ENCODE data around the gene COX18. TPM values are rescaled to one million over a fixed set of nuclear protein-coding genes. Genes with fewer than 3 reads are reported as not detected.

Gene COX18, protein sequence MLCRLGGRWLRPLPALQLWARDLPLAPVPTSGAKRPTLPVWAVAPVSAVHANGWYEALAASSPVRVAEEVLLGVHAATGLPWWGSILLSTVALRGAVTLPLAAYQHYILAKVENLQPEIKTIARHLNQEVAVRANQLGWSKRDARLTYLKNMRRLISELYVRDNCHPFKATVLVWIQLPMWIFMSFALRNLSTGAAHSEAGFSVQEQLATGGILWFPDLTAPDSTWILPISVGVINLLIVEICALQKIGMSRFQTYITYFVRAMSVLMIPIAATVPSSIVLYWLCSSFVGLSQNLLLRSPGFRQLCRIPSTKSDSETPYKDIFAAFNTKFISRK
- 10 to 100 TPM; 13.2 to 21.2 (median 16.8) TPM for total RNA-seq

DNA sequence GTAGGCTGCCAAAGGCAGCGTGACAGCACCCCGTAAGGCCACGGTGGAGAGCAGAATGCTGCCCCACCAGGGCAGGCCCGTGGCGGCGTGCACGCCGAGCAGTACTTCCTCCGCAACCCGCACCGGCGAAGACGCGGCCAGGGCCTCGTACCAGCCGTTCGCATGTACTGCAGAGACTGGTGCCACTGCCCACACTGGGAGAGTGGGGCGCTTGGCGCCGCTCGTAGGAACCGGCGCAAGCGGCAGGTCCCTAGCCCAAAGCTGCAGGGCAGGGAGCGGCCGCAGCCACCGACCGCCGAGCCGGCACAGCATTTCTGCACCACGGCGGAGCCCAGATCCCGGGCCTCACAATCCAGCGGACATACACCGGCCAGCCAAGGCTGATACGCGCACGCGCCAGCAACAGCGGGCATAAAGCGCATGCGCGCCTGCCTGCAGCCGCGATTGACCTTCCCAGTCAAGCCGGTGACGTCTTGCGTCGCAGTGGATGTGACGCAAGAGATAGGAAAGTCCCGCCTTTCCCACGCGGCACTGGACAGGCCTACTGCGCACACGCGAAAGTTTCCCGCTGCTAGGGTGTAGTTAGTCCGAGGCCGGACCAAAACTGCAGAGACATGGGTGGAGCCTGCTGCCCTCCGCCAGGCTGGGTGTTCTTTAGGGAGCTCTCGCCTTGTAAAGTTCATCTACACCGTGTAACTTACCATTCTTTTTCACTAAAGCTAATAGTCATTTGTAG is at the start of gene COX18:
Gene COX18, minus strand, starts transcription at position 379 of the 736 bp plus-strand sequence. Its CDS starts 67 bp downstream, at position 312.
- TF ChIP-seq CTCF (IDR thresholded peaks at IDR 0.05; ENCODE audit: low read depth): no peak

DNA sequence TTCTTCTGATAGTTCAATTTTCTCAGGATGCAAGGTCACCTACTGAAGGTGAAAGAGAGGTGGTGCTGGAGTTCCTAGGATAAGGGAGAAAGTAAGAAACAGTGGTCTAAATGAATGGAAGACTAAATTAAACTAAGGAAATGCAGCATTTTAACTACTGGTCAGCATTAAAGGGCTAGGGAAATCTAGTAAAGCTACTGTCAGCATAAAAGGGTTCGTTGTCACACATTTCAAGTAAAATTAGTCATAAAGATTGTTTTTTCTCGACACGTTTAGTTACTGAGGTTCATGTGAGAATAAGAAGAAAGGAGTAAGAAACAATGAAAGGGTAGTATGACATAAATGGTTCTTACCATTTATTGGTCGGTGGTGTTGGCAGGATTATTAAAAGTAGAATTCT is 40.0 kb upstream of the COX18 start:
- TF ChIP-seq CTCF (IDR thresholded peaks at IDR 0.05; ENCODE audit: low read depth): no peak

DNA sequence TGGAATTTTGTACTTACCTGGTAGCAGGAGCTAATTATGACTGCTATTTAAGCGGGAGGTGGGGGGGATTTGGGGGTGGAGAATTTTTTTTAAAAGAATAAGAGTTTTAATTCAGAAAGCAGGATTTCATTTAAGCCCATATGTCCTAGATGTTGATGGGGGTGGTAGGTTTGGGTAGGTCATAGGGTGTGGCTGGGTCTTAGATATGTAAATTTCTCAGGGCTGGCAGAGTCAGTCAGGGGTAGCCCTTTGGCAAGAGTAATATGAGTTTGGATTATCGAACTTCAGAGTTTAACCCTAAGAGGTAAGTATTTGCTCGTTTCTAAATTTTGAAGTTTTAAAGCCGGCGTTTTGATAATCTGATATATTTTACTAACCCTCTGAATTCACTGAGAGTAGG is 35.2 kb upstream of the COX18 start:
- no peak for TF ChIP-seq CTCF (IDR thresholded peaks at IDR 0.05; ENCODE audit: low read depth)

- TF ChIP-seq CTCF (IDR thresholded peaks at IDR 0.05; ENCODE audit: low read depth): no peak
These were observed 34.4 kb upstream of the COX18 start for GRCh38 chr4:73103799-73104503.

- TF ChIP-seq CTCF (IDR thresholded peaks at IDR 0.05; ENCODE audit: low read depth): no peak
These were observed 29.6 kb upstream of the COX18 start for GRCh38 chr4:73099143-73099542.

DNA sequence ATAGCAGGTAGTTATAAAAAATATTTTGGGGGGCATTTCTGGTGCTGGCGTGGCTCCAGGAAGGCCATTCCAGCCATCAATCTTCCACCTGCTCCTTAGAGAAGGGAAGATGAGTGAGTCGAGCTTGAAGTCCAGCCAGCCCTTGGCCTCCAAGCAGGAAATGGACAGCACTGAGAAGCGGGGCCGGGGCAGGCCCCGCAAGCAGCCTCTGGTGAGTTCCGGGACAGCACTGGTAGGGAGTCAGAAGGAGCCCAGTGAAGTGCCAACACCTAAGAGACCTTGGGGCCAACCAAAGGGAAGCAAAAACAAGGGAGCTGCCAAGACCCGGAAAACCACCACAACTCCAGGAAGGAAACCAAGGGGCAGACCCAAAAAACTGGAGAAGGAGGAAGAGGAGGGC is 29.2 kb upstream of the COX18 start:
- TF ChIP-seq CTCF (IDR thresholded peaks at IDR 0.05; ENCODE audit: low read depth): no peak

DNA sequence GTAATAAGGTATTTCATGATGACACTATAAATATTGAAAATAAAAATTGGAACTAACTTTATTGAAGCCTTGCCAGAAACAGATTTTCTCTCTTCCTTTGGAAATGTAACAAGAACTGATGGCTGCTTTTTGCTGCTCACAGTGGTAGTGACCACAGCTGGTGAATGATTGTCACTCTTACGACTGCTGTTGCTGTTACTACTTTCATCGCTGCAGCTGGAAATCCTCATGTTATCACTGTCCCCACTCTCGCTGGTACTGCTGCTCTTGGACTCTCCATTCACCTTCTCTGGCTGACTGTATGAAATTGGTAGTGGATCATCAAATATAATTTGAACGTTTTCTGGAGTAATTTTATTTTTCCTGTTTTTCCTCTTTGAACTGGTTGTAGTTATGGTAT is 28.5 kb upstream of the COX18 start:
- no peak for TF ChIP-seq CTCF (IDR thresholded peaks at IDR 0.05; ENCODE audit: low read depth)
